Thyroid gland (tissue), 4 donors: ENCODE data around the gene ABR.

Experiments used
- POLR2A ChIP-seq, 2 donors: fragments of 450-650 bp; IDR thresholded peaks; one replicate each; pipeline ENCODE4 v1.6.1; 2017; ENCODE audit warnings: antibody characterized with exemption in 2 of 2, mild to moderate bottlenecking in 2 of 2, moderate library complexity in 1 of 2
- TF ChIP-seq, protein P1 (sequence below), 6 experiments: fragments of 200-600 bp in 3 of 6; fragments of 450-650 bp in 3 of 6; sonication (generic) in 3 of 6; IDR thresholded peaks; one replicate each; pipeline ENCODE4 v1.5.1; 2016 to 2019; ENCODE audit warnings: antibody characterized with exemption in 6 of 6, mild to moderate bottlenecking in 2 of 6, inconsistent platforms in 1 of 6, moderate library complexity in 1 of 6

DNA sequence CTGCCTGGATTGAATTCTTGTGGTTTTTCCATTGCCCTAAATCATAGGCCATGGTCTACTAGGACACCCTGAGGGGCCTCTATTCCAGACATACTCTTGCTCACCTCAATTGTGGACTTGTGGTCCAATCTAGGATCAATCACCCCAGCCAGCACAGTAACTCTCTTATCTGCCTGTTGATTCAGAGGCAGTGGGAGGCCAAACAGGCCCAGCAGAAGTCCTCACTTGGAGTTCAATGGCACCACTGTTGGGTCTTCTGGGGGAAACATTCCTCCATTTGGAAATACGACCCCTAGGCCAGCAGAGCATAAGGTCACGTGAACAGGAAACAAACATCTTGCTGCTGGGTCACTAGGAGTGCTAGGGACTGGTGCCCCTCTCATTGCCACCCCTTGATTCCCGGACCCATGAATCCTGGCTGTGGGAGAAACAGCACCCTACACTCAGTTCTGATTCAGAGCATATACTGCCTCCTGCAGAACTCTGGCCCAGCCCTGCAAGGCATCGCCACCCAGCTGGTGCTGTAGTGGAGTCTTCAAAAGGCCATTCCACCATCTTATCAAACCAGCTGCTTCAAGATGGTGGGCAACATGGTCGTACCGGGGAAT is 193.4 kb downstream of the ABR start:
- TF ChIP-seq, protein P1, sequence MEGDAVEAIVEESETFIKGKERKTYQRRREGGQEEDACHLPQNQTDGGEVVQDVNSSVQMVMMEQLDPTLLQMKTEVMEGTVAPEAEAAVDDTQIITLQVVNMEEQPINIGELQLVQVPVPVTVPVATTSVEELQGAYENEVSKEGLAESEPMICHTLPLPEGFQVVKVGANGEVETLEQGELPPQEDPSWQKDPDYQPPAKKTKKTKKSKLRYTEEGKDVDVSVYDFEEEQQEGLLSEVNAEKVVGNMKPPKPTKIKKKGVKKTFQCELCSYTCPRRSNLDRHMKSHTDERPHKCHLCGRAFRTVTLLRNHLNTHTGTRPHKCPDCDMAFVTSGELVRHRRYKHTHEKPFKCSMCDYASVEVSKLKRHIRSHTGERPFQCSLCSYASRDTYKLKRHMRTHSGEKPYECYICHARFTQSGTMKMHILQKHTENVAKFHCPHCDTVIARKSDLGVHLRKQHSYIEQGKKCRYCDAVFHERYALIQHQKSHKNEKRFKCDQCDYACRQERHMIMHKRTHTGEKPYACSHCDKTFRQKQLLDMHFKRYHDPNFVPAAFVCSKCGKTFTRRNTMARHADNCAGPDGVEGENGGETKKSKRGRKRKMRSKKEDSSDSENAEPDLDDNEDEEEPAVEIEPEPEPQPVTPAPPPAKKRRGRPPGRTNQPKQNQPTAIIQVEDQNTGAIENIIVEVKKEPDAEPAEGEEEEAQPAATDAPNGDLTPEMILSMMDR (IDR thresholded peaks at IDR 0.05), result no peak
- TF ChIP-seq POLR2A (IDR thresholded peaks at IDR 0.05), result no peak
